Measurements from ENCODE around the gene ADCY6.

GRCh38 chr12:48786591-48787544 is 2.0 kb downstream of the ADCY6 start:
- TF ChIP-seq PPARA (CRISPR knock-in tag; IDR thresholded peaks at IDR 0.05; ENCODE audit: borderline replicate concordance) (no peak), SNAI2 (CRISPR knock-in tag; IDR thresholded peaks at IDR 0.05) (no peak), RARB (CRISPR knock-in tag; IDR thresholded peaks at IDR 0.05) (no peak), PATZ1 (CRISPR knock-in tag; IDR thresholded peaks at IDR 0.05; ENCODE audit: borderline replicate concordance) (no peak), CREB5 (CRISPR knock-in tag; IDR thresholded peaks at IDR 0.05; ENCODE audit: low read depth) (no peak), GLIS3 (CRISPR knock-in tag; IDR thresholded peaks at IDR 0.05) (no peak)

Data from SK-N-SH treated with all-trans-retinoic acid at 6 μM for 48 hours (cell line).